H9 (cell line): ENCODE measurements around the gene PPP1R14C. TPM values are rescaled to one million over a fixed set of nuclear protein-coding genes. Genes with fewer than 3 reads are reported as not detected.

Experiments
- DNase-seq: peaks from one replicate; pipeline ENCODE4 v3.0.0-alpha.2; 2017
- H2AFZ ChIP-seq: one replicate; pipeline ENCODE4 v1.6.1; 2013; ENCODE audit warnings: mild to moderate bottlenecking, low read length, control low read depth, moderate library complexity
- H2AK5ac ChIP-seq: 2 replicates; pipeline ENCODE4 v1.6.1; 2013; ENCODE audit warnings: low read length, control low read depth, mixed read lengths; ENCODE audit not compliant: insufficient read length
- H2BK120ac ChIP-seq: one replicate; pipeline ENCODE4 v1.6.1; 2013; ENCODE audit warnings: low read depth, mild to moderate bottlenecking, low read length, control low read depth, inconsistent platforms; ENCODE audit not compliant: poor library complexity, severe bottlenecking
- H2BK12ac ChIP-seq: 2 replicates; pipeline ENCODE4 v1.6.1; 2013; ENCODE audit warnings: low read length, control low read depth, mixed read lengths, low read depth; ENCODE audit not compliant: insufficient read length
- H2BK15ac ChIP-seq: 2 replicates; pipeline ENCODE4 v1.6.1; 2013; ENCODE audit warnings: low read depth, low read length, control low read depth
- H2BK20ac ChIP-seq: one replicate; pipeline ENCODE4 v1.6.1; 2013; ENCODE audit warnings: low read depth, mild to moderate bottlenecking, low read length, control low read depth, inconsistent platforms; ENCODE audit not compliant: poor library complexity, severe bottlenecking
- H2BK5ac ChIP-seq: 2 replicates; pipeline ENCODE4 v1.6.1; 2013; ENCODE audit warnings: low read length, control low read depth, mixed read lengths; ENCODE audit not compliant: insufficient read length
- H3K14ac ChIP-seq: 2 replicates; pipeline ENCODE4 v1.6.1; 2013; ENCODE audit warnings: low read length, control low read depth; ENCODE audit not compliant: insufficient read depth
- H3K18ac ChIP-seq: 2 replicates; pipeline ENCODE4 v1.6.1; 2013; ENCODE audit warnings: low read depth, mild to moderate bottlenecking, mixed read lengths, low read length, control low read depth; ENCODE audit not compliant: insufficient read length
- H3K23ac ChIP-seq: 2 replicates; pipeline ENCODE4 v1.6.1; 2013; ENCODE audit warnings: low read length, control low read depth, mixed read lengths, low read depth; ENCODE audit not compliant: insufficient read length
- H3K23me2 ChIP-seq: 2 replicates; pipeline ENCODE4 v1.6.1; 2013; ENCODE audit warnings: low read depth, mild to moderate bottlenecking, mixed read lengths, low read length, control low read depth; ENCODE audit not compliant: insufficient read length, poor library complexity, severe bottlenecking
- H3K27ac ChIP-seq: 2 replicates; pipeline ENCODE4 v1.5.1; 2013; ENCODE audit warnings: low read length, control low read depth, mixed read lengths, low read depth; ENCODE audit not compliant: insufficient read length
- H3K27me3 ChIP-seq: 2 replicates; pipeline ENCODE4 v1.6.1; 2013; ENCODE audit warnings: low read length, control low read depth, inconsistent platforms; ENCODE audit not compliant: insufficient read depth
- H3K4ac ChIP-seq: 2 replicates; pipeline ENCODE4 v1.6.1; 2013; ENCODE audit warnings: low read depth, mild to moderate bottlenecking, control low read depth, inconsistent platforms, low read length, moderate library complexity
- H3K4me1 ChIP-seq: 2 replicates; pipeline ENCODE4 v1.6.1; 2013; ENCODE audit warnings: low read length, control low read depth, inconsistent platforms; ENCODE audit not compliant: insufficient read depth
- H3K4me2 ChIP-seq: 2 replicates; pipeline ENCODE4 v1.6.1; 2013; ENCODE audit warnings: low read length, control low read depth, mixed read lengths; ENCODE audit not compliant: insufficient read length, insufficient read depth
- H3K56ac ChIP-seq: 2 replicates; pipeline ENCODE4 v1.6.1; 2013; ENCODE audit warnings: low read depth, mild to moderate bottlenecking, mixed read lengths, low read length, control low read depth; ENCODE audit not compliant: insufficient read length
- H3K79me1 ChIP-seq: 2 replicates; pipeline ENCODE4 v1.6.1; 2013; ENCODE audit warnings: low read depth, mild to moderate bottlenecking, moderate library complexity, low read length, control low read depth, inconsistent platforms; ENCODE audit not compliant: insufficient read depth, poor library complexity, severe bottlenecking
- H3K79me2 ChIP-seq: 2 replicates; pipeline ENCODE4 v1.6.1; 2013; ENCODE audit warnings: low read length, control low read depth, inconsistent platforms; ENCODE audit not compliant: insufficient read depth
- H3K9ac ChIP-seq: 2 replicates; pipeline ENCODE4 v1.6.1; 2013; ENCODE audit warnings: low read length, control low read depth, mixed read lengths; ENCODE audit not compliant: insufficient read length; ENCODE audit errors: extremely low read depth
- H3K9me3 ChIP-seq: one replicate; pipeline ENCODE4 v1.6.1; 2013; ENCODE audit warnings: low read depth, low read length, inconsistent platforms; ENCODE audit not compliant: control insufficient read depth
- H3T11ph ChIP-seq: one replicate; pipeline ENCODE4 v1.6.1; 2013; ENCODE audit warnings: mild to moderate bottlenecking, low read length, control low read depth, inconsistent platforms
- H4K20me1 ChIP-seq: one replicate; pipeline ENCODE4 v1.6.1; 2013; ENCODE audit not compliant: control insufficient read depth, insufficient read length, insufficient read depth
- H4K5ac ChIP-seq: 2 replicates; pipeline ENCODE4 v1.6.1; 2013; ENCODE audit warnings: low read depth, mild to moderate bottlenecking, mixed read lengths, low read length, control low read depth; ENCODE audit not compliant: insufficient read length
- H4K8ac ChIP-seq: replicated peaks from 2 replicates; pipeline ENCODE4 v1.6.1; 2013; ENCODE audit warnings: low read length, control low read depth, mixed read lengths, low read depth; ENCODE audit not compliant: insufficient read length
- H4K91ac ChIP-seq: 2 replicates; pipeline ENCODE4 v1.6.1; 2013; ENCODE audit warnings: low read depth, mild to moderate bottlenecking, moderate library complexity, mixed read lengths, low read length, control low read depth; ENCODE audit not compliant: insufficient read length
- H3K27ac Mint-ChIP-seq, 3 experiments: 2 replicates in 2 of 3; 3 replicates in 1 of 3; pipeline ENCODE4 v1.8.0; 2020 to 2021; ENCODE audit warnings: mixed read lengths in 3 of 3, mild to moderate bottlenecking in 1 of 3, moderate library complexity in 1 of 3
- H3K27me3 Mint-ChIP-seq: 2 replicates; pipeline ENCODE4 v1.8.0; 2021; ENCODE audit warnings: low read depth, mild to moderate bottlenecking, moderate library complexity, mixed read lengths
- H3K36me3 Mint-ChIP-seq, 3 experiments: 2 replicates in 2 of 3; 3 replicates in 1 of 3; pipeline ENCODE4 v1.8.0; 2020 to 2021; ENCODE audit warnings: low read depth in 3 of 3, mixed read lengths in 3 of 3; ENCODE audit not compliant: insufficient read depth in 1 of 3
- H3K4me1 Mint-ChIP-seq, 2 experiments: 2 replicates each; pipeline ENCODE4 v1.8.0; 2020; ENCODE audit warnings: mixed read lengths in 2 of 2
- H3K4me3 Mint-ChIP-seq, 2 experiments: 2 replicates in 1 of 2; 3 replicates in 1 of 2; pipeline ENCODE4 v1.8.0; 2020 to 2021; ENCODE audit warnings: mild to moderate bottlenecking in 2 of 2, mixed read lengths in 2 of 2, moderate library complexity in 1 of 2
- H3K9me3 Mint-ChIP-seq, 2 experiments: 2 replicates in 1 of 2; 3 replicates in 1 of 2; pipeline ENCODE4 v1.8.0; 2020; ENCODE audit warnings: mild to moderate bottlenecking in 2 of 2, mixed read lengths in 2 of 2, moderate library complexity in 1 of 2
- CTCF ChIP-seq: fragments of 200-600 bp; sonication (generic); conservative IDR thresholded peaks from 3 replicates; pipeline ENCODE4 v1.8.0; 2021; ENCODE audit warnings: antibody characterized with exemption, mild to moderate bottlenecking
- WGBS: extraction: QIAGEN DNeasy Blood & Tissue Kit; methylation state at CpG from one replicate; pipeline ENCODE4 v1.1.7; 2013; ENCODE audit warnings: missing lambda C conversion rate, low lambda C conversion rate, mixed read lengths; ENCODE audit not compliant: insufficient read length; ENCODE audit errors: extremely low coverage; 5-methylcytosine and 5-hydroxymethylcytosine counted together
- total RNA-seq: library from RNA; stranded (reverse); gene quantifications from 2 replicates; pipeline ENCODE4 v1.2.1, GENCODE V29; 2021

PPP1R14C gene
- total RNA-seq, 1 experiment from 2014 or later: 0.37 TPM

- Histone ChIP-seq H4K91ac (no peak overlapping the region), H3K79me2 (no peaks in the 10 kb centered on the region), H4K8ac (no peak overlapping the region), H4K20me1 (no peaks in the 10 kb centered on the region), H3K14ac (no peak overlapping the region), H3K27me3 (peaks cover 6% of the 10 kb centered on the region; the same call in 1 of the 2 replicates), H2AK5ac (no peak overlapping the region), H3K9me3 (no peaks in the 10 kb centered on the region), H3K79me1 (no peaks in the 10 kb centered on the region), H3K4me2 (no peak overlapping the region), H2BK12ac (no peak overlapping the region), H3K18ac (no peak overlapping the region), H2BK5ac (no peak overlapping the region), H2BK20ac (no peak overlapping the region), H3T11ph (no peak overlapping the region), H2AFZ (no peak overlapping the region), H2BK120ac (no peak overlapping the region), H3K23me2 (no peaks in the 10 kb centered on the region), H4K5ac (no peak overlapping the region), H2BK15ac (no peak overlapping the region), H3K4ac (no peak overlapping the region), H3K56ac (no peak overlapping the region), H3K27ac (no peak overlapping the region), H3K4me1 (peaks cover 7% of the 10 kb centered on the region; the same call in 1 of the 2 replicates), H3K23ac (no peak overlapping the region), H3K9ac (no peak overlapping the region)
- peaks cover 0 to 3% of the 10 kb centered on the region in 2 experiments; a peak in 1 of 5 replicates for H3K9me3 Mint-ChIP-seq
- WGBS: no CpG with 5 or more reads among the region's 2 CpGs
- no peak for TF ChIP-seq CTCF
- no peak overlapping the region for H3K27ac Mint-ChIP-seq
- H3K36me3 Mint-ChIP-seq: no peaks in the 10 kb centered on the region
- no peak overlapping the region for H3K4me3 Mint-ChIP-seq
- DNase-seq: no peak
- H3K27me3 Mint-ChIP-seq: peaks cover 67% of the 10 kb centered on the region
- H3K4me1 Mint-ChIP-seq: peaks cover 19 to 25% of the 10 kb centered on the region in 2 experiments
Observed at GRCh38 chr6:150231525-150231850, 88.6 kb downstream of the PPP1R14C start.
